ENCODE results near the gene ABCA9.
"Not testable (repeated sequence)": the region's sequence is repeated elsewhere in the genome, so short reads cannot be mapped to it uniquely, and the experiment has no call there.

Gene ABCA9

GRCh38 chr17:68953340-68953997 is 107.3 kb downstream of the ABCA9 start:
- no peak for DNase-seq (ENCODE audit: low read depth, low spot score)

- DNase-seq (ENCODE audit: low read depth, low spot score): no peak
Measured at GRCh38 chr17:68950725-68951124, 110.0 kb downstream of the ABCA9 start.

GRCh38 chr17:68947868-68948267 is 112.9 kb downstream of the ABCA9 start:
- not testable (repeated sequence) for DNase-seq (ENCODE audit: low read depth, low spot score)

GRCh38 chr17:68944435-68945035 is 116.2 kb downstream of the ABCA9 start:
- DNase-seq (ENCODE audit: low read depth, low spot score): no peak

GRCh38 chr17:68943812-68944182 is 116.9 kb downstream of the ABCA9 start:
- not testable (repeated sequence) for DNase-seq (ENCODE audit: low read depth, low spot score)

- DNase-seq (ENCODE audit: low read depth, low spot score): no peak
Measured at GRCh38 chr17:68943123-68943811, 117.5 kb downstream of the ABCA9 start.

GRCh38 chr17:68942389-68942788 is 118.3 kb downstream of the ABCA9 start:
- no peak for DNase-seq (ENCODE audit: low read depth, low spot score)

GRCh38 chr17:68941761-68942160 is 119.0 kb downstream of the ABCA9 start:
- no peak for DNase-seq (ENCODE audit: low read depth, low spot score)

GRCh38 chr17:68939195-68939594 is 121.5 kb downstream of the ABCA9 start:
- DNase-seq (ENCODE audit: low read depth, low spot score): no peak

- DNase-seq (ENCODE audit: low read depth, low spot score): no peak
Measured at GRCh38 chr17:68937890-68938514, 122.7 kb downstream of the ABCA9 start.

GRCh38 chr17:68927516-68927915 is 133.2 kb downstream of the ABCA9 start:
- DNase-seq (ENCODE audit: low read depth, low spot score): no peak

- DNase-seq (ENCODE audit: low read depth, low spot score): no peak
Measured at GRCh38 chr17:68924793-68925720, 135.7 kb downstream of the ABCA9 start.

Measured in activated CD4-positive, CD25-positive, alpha-beta regulatory T cell treated with anti-CD3 and anti-CD28 coated beads, Interleukin-2, amount 50 U/mL, for 16 hours (primary cell).